GM18951 (cell line): ENCODE data around the gene IKBKG.
"Not testable (repeated sequence)": the region's sequence is repeated elsewhere in the genome, so short reads cannot be mapped to it uniquely, and the experiment has no call there.

ENCODE experiments used
- POLR2A ChIP-seq: IDR thresholded peaks from 4 replicates; pipeline ENCODE4 v1.6.1; 2011; ENCODE audit warnings: mild to moderate bottlenecking; ENCODE audit not compliant: insufficient read length, insufficient read depth; ENCODE audit errors: extremely low read depth
- in situ Hi-C: fragments of 300-500 bp; cut with MboI; formaldehyde crosslinking; loops from one replicate; pipeline ENCODE4 v1.12.0; 2022; ENCODE audit warnings: low sequenced_read_pairs, mixed read lengths, inconsistent platforms; ENCODE audit not compliant: unreplicated experiment

Gene IKBKG, protein sequence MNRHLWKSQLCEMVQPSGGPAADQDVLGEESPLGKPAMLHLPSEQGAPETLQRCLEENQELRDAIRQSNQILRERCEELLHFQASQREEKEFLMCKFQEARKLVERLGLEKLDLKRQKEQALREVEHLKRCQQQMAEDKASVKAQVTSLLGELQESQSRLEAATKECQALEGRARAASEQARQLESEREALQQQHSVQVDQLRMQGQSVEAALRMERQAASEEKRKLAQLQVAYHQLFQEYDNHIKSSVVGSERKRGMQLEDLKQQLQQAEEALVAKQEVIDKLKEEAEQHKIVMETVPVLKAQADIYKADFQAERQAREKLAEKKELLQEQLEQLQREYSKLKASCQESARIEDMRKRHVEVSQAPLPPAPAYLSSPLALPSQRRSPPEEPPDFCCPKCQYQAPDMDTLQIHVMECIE

DNA sequence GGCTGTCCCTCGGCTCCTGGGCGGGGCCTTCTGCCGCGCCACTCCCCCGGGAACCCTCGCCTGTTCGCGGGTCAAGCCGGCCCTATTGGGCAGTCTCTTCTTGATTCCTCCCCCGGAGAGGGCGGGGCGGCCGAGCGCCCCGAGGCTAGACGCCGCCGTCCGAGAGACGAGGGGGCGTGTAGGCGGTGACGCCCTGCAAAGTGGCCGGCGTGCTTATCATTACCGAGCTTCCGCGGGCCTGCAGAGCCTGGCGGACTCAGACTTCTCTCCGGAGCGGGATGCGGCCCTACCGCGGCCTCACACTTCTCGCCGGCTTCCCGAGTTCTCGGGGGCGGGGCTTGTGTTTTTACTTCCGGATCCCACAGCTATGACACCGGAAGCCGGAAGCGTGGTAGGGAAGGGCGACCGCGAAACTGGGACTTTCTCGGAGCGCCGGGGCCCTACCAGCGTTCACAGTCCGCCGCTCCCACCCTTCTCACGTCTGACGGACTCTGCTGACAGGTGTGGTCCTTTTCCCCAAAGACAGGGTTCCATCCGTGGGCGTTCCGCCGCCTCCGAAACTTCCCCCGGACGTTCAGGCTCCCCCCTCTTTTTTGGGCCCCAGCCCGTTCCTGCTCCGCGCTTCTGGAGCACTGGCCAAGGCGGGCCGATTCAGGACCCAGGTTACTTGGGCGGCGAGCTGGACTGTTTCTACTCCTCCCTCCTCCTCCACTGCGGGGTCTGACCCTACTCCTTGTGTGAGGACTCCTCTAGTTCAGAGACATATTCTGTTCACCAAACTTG lies at the start of gene IKBKG:
Gene IKBKG (plus strand): TSS at position 376 of the 783 bp plus-strand sequence. CDS start 4,383 bp downstream, outside the sequence.
- in situ Hi-C loops = loop anchor here (25.0 kb wide), 2 partner anchors 535 to 1585 kb away; partner anchors contain the start of gene IRAK1
- peak; percentile 63 for TF ChIP-seq POLR2A

DNA sequence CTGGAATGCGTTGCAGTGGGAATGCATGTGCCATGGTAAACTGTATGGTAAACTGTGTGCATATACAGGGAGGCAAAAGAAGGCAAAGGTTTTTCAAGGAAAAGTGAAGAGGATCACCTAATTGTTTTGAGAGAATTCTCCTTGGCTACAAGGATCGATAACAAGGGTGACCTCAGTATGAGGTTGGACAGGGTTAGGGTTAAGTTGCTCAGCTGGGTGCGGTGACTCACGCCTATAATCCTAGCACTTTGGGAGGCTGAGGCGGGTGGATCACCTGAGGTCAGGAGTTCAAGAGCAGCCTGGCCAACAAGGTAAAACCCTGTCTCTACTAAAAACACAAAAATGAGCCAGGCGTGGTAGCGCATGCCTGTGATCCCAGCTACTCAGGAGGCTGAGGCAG lies 46.0 kb upstream of the IKBKG start:
- in situ Hi-C loops = not testable (repeated sequence)

DNA sequence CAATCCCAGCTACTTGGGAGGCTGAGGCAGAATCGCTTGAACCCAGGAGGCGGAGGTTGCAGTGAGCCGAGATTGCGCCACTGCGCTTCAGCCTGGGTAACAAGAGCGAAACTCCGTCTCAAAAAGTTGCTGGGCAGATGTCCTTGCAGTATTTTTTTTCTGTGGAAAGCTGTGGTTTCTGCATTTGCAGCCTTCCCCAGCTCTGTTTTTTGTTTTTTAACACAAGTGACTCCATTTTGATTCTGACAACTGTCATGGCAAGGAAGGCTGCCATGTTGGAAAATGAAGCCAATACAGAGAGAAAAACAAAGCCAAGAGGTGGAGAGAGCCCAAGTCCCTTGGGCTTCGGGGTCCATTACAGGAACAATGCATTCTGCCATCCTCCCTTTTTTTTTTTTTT lies 45.3 kb upstream of the IKBKG start:
- in situ Hi-C loops = no loop called here
- no peak for TF ChIP-seq POLR2A

DNA sequence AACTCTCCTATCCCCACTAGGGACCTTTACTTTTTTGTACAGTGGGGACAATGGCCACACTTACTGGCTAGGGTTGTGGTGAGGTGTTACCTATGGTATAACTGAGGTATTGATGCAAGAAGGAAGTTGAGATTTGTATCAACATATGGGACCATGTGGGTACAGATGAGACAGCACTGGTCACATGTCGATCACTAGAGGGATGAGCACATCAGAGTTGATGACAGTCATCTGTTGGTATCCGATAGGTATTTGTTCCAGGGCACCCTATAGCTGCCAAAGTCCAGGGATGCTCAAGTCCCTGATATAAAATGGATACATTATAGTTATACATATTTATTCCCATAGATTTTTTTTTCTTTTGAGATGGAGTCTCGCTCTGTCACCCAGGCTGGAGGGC lies 44.4 kb upstream of the IKBKG start:
- in situ Hi-C loops = no loop called here
- TF ChIP-seq POLR2A = no peak

DNA sequence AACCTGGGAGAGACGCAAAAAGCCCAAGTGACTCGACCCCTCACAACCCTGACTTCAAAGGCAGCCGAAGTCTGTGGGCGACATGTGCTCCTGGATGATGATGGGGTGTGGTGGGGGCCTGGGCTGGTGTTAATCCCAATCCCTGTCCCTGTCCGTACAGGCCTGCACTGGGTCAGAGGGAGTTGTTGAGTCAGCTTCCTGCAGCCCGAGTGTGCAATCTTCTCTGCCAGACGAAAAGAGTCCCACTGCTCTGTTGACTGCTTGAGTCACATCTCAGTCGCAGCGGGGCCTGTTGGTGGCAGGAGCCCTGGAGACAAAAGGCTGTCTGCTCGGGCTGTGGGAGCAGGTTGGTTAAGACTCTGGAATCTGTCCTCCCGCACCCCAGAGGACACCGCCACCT lies 41.7 kb upstream of the IKBKG start:
- in situ Hi-C loops = no loop called here
- no peak for TF ChIP-seq POLR2A

DNA sequence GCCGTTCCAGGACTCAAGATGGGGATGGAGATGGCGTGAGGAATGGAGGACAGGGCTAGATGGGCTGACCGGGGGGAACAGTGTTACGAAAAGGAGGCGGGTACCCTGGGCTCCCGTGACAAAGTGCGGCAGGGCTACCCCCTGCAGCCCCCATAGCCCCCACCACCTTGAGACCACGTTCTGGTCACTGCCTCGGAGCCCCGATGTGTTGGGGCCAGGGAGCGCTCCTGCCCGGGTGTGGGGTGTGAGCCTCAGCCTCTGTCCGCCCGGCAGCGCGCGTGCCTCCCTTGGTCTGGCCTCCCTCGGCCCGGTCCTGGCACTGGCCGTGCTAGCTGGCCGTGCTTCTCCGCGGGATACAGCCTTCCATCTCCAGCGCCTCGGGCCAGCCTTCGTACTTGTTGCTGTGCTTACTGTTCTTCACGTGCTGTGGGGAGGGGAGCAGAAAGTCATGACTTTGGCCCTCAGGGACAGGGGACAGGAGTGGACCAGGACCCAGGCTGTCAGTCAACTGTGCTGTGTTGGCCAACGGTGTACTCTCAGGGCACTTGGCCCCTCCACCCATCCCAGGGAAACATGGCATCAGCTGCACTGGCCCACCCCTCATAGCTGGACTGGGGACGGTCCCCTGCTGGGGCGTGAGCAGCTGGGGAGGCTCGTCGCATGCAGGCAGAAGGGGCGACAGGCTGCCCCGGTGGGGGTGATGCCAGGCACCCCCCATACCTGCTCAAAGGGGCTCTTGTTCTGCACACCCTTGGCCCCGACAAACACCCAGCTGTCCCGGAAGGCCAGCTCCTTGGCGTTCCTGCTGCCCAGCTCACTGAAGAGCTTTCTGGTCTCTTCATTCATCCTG lies 40.7 kb upstream of the IKBKG start:
- TF ChIP-seq POLR2A = no peak
- in situ Hi-C loops = no loop called here

DNA sequence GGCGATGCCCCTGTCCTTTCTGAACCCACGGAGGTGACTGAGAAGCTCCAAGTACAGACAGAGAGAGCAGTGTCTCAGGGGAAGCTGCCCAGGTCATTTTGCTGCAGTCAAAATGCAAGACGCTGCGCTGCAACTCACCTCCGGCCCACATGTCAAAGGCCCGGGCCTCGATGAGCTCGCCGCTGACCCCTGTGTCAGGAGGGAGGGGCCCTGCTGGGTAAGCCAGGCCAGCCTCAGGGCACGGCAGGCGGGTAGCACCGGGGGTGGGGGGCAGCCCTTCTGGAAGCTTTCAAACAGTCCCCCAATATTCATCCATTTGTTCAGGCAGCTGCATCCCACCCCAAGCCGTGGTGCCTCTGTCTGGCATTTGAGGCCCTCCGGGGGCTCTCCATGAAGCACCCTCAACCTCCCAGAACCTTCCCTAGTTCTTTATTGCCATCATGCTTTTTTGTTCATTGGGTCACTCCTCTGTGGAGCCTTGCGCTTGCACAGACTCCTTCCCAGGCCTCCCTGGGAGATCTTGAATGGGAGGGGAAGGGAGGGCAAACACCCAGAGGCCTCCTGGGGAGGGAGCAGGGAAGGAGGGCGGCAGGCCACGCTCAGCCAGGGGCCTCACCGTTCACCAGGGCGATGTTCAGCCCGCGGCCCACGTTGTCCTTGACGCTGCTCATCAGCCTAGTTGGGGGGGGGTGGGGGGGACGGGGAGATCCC lies 39.6 kb upstream of the IKBKG start:
- TF ChIP-seq POLR2A = no peak
- in situ Hi-C loops = no loop called here

DNA sequence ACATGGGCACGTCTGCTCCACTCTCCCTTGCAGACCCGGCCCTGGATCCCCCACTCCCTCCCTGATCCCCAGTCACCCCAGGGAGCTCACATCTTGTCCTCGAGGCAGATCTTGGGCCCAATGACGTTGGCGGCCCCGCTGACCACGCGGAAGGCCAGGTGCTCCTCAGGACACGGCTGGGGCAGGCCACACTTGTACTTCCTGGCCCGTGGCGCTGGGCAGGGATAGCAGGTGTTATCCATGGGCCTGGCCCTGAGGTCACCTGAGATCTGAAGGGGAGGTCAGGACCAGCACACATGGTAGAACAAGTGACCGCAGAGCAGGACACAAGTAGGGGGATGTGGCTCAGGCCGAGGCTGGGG lies 39.1 kb upstream of the IKBKG start:
- TF ChIP-seq POLR2A = no peak
- in situ Hi-C loops = no loop called here

DNA sequence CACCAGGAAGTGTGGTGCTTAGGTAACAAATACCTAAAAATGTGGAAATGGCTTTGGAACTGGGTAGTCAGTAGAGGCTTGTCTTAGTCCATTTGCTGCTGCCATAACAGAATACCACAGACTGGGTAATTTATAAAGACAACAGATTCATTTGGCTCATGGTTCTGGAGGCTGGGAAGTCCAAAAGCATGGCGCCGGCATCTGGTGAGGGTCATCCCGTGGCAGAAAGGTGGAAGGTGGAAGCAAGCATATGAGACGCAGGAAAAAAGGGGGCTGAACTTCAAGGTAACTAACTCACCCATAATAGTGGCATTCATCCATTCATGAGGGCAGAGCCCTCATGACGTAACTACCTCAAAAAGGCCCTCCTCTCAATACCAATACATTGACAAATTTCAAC lies 38.0 kb upstream of the IKBKG start:
- TF ChIP-seq POLR2A = no peak
- in situ Hi-C loops = no loop called here

DNA sequence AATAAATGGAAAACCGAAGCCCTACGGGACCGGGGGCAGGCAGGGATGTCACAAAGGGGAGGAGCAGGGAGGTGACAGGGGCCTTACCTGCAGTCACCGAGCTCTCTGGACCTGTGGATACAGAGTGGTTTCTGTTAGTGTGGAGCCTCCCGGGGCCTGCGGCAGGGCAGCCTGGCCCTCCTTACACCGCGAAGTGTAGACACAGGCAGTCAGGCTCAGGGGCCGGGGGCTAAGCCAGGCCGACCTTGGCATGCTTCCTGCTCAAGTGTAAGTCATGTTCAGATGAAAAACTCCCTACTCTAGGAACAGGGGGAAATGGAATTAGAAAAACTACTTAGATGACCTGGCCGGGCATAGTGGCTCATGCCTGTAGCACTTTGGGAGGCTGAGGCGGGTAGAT lies 35.7 kb upstream of the IKBKG start:
- in situ Hi-C loops = no loop called here
- TF ChIP-seq POLR2A = no peak

DNA sequence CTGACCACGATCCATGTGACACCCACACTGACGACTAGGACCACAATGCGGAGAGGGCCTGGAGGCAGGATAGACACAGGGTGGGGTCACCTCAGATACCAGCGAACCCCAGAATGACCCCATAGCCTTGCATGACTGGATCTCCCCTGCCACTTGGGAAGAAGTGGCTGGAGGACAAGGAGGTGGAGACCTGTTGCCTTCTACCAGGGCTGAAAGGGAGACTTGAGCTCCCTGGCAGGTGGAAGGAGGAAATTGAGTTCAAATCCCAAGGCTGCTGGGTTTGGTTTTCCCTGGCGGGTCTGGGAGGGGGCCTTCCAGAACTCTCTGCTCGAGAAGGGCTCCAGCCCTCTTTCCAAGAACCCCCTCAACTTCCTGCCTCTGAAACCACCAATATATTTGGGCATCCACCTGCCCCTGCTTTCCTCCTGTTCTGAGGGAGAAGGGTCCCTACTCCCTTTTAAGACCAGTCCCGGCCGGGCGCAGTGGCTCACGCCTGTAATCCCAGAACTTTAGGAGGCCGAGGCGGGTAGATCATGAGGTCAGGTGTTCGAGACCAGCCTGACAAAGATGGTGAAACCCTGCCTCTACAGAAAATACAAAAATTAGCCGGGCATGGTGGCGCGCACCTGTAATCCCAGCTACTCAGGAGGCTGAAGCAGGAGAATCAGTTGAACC lies 34.4 kb upstream of the IKBKG start:
- no peak for TF ChIP-seq POLR2A
- in situ Hi-C loops = no loop called here

DNA sequence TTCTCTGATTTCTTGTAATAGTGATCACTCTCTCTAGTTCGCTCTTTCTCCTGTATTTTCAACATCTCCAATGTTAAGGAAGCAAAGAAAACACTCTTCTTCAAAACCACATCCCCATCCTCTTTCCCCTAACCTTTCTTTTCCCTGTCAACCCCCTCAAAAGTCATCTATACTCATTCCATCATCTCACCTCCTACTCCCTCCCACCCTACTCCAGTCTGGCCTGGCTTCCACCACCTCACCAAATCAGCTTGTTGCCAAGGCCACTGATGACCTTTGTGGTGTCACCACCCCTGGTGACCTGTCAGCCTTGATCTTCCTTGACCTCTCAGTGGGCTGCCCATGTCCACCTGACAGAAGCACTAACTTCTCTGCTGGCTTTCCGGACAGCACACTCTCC lies 33.7 kb upstream of the IKBKG start:
- in situ Hi-C loops = no loop called here
- no peak for TF ChIP-seq POLR2A
